ENCODE data around the gene AHNAK2.
A peak's percentile ranks its signal among the peaks of the same experiment; 100 is the strongest.

The AHNAK2 gene

DNA sequence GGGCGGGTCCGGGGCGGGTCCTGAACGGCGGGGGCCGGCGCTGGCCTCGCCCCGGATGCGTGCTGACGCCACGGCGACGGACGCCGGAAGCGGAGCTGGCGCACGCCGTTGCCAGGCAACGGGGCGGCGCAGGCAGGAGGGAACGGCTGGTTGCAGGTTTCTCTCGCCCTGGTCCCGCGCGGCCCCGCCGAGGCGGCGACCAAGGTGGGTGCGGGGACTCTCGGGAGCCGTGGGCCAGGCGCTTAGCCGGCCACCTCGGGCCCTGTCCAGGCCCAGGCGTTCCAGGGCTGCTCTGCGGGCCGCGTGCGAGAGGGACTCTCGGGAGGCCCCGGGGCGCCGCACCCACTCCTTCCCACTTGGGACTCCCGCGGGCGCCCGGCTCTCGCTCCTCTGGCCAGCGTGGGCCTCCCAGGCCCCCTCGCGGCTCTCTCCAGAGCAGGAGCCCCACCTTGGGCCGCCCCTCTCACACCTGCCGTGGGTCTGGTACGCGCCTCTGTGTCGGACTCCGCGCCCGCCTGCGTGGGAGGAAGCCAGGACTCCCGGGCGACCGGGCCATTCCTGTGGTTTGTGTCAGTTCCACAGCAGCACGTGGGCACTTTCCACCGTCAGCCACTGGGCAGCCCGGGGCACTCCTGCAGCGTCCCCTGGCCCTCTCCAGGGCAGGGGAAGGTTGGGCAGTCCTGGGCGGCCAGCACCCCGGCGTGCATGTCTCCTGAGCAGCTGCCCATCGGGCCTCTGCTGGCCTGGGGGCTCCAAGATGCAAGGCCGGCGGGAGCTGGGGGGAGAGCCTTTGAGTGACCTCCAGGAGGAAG, 7.7 kb upstream of the AHNAK2 start, which contains the start of gene CLBA1:
CLBA1 (plus strand) TSS at position 114 of the 812 bp plus-strand sequence; CDS start at position 758, 644 bp downstream.
- TF ChIP-seq, protein P1, sequence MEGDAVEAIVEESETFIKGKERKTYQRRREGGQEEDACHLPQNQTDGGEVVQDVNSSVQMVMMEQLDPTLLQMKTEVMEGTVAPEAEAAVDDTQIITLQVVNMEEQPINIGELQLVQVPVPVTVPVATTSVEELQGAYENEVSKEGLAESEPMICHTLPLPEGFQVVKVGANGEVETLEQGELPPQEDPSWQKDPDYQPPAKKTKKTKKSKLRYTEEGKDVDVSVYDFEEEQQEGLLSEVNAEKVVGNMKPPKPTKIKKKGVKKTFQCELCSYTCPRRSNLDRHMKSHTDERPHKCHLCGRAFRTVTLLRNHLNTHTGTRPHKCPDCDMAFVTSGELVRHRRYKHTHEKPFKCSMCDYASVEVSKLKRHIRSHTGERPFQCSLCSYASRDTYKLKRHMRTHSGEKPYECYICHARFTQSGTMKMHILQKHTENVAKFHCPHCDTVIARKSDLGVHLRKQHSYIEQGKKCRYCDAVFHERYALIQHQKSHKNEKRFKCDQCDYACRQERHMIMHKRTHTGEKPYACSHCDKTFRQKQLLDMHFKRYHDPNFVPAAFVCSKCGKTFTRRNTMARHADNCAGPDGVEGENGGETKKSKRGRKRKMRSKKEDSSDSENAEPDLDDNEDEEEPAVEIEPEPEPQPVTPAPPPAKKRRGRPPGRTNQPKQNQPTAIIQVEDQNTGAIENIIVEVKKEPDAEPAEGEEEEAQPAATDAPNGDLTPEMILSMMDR (IDR thresholded peaks at IDR 0.05; ENCODE audit: low read depth, low read length) = no peak
- Histone ChIP-seq H3K4me3 (ENCODE audit: low read depth, low read length) (peak within 1 kb of the TSS; percentile 81), H3K9me3 (no peaks in the 10 kb centered on the region), H3K36me3 (no peaks in the 10 kb centered on the region), H3K27me3 (no peaks in the 10 kb centered on the region), H3K4me1 (no peaks in the 10 kb centered on the region; the same call in 1 of the 2 replicates)
- peak; percentile 95 for DNase-seq

GRCh38 chr14:104984056-104984894, 6.1 kb upstream of the AHNAK2 start:
- peaks cover 10% of the 10 kb centered on the region for H3K4me1 ChIP-seq
- no peaks in the 10 kb centered on the region for H3K9me3 ChIP-seq
- TF ChIP-seq, protein P1 (IDR thresholded peaks at IDR 0.05; ENCODE audit: low read depth, low read length) = no peak
- no peaks in the 10 kb centered on the region for H3K36me3 ChIP-seq
- H3K27me3 ChIP-seq = no peaks in the 10 kb centered on the region
- peak; percentile 8 for DNase-seq
- H3K4me3 ChIP-seq (ENCODE audit: low read depth, low read length) = no peak overlapping the region

- Histone ChIP-seq H3K27me3 (no peaks in the 10 kb centered on the region), H3K9me3 (no peaks in the 10 kb centered on the region), H3K4me1 (peaks cover 15% of the 10 kb centered on the region), H3K4me3 (ENCODE audit: low read depth, low read length) (no peak overlapping the region), H3K36me3 (no peaks in the 10 kb centered on the region)
- DNase-seq = peak; percentile 5
- TF ChIP-seq, protein P1 (IDR thresholded peaks at IDR 0.05; ENCODE audit: low read depth, low read length) = no peak
These were observed 5.1 kb upstream of the AHNAK2 start for GRCh38 chr14:104983231-104983721.

DNA sequence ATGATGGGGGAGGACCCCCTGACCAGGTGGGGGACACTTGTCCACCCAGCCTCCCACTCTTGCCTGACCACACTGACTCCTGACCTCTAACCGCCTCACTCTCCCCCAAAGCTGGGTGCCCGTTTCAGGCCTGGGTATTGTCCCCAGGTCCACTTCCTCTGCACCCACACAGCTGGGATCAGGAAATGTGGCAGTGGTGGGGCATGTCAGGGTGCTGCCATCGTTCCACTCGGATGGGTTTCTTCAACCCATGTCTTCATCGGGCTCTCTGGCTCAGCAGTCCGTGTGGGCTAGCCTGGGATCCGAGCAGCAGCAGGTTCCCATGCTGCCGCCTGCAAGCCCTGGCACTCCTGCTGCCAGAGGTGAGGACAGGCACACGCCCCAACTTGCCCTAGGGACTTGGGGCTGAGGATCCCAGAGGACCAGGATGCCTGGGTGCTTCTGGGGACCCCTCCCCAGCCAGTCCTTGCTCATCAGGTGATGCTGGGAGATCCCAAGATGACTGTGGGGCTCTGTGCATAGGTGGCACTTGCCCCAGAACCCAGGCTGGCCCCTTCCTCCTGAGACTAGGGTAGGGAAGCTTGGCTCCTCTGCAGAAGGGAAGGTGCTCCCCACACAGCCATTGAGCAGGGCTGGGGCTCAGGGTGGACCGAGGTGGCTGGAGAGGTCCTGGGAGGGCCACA, 4.5 kb upstream of the AHNAK2 start:
- no peaks in the 10 kb centered on the region for H3K9me3 ChIP-seq
- H3K27me3 ChIP-seq = no peaks in the 10 kb centered on the region
- peak; percentile 3 for DNase-seq
- no peaks in the 10 kb centered on the region for H3K36me3 ChIP-seq
- TF ChIP-seq, protein P1 (IDR thresholded peaks at IDR 0.05; ENCODE audit: low read depth, low read length) = no peak
- H3K4me3 ChIP-seq (ENCODE audit: low read depth, low read length) = no peak overlapping the region
- H3K4me1 ChIP-seq = peaks cover 16% of the 10 kb centered on the region

- Histone ChIP-seq H3K4me1 (peaks cover 19% of the 10 kb centered on the region), H3K27me3 (no peaks in the 10 kb centered on the region), H3K9me3 (no peaks in the 10 kb centered on the region), H3K36me3 (no peaks in the 10 kb centered on the region), H3K4me3 (ENCODE audit: low read depth, low read length) (no peak overlapping the region)
- DNase-seq = peak; percentile 12
- TF ChIP-seq, protein P1 (IDR thresholded peaks at IDR 0.05; ENCODE audit: low read depth, low read length) = no peak
These were observed 3.7 kb upstream of the AHNAK2 start for GRCh38 chr14:104981699-104982541.
